Activated CD4-positive, alpha-beta memory T cell treated with anti-CD3 and anti-CD28 coated beads, Interleukin-2, amount 10 ng/mL, durations not matched to agents 7 days and 5 days (primary cell): ENCODE results near the gene C2orf81. TPM values are rescaled to one million over a fixed set of nuclear protein-coding genes. Genes with fewer than 3 reads are reported as not detected.
"Not testable (repeated sequence)": the region's sequence is repeated elsewhere in the genome, so short reads cannot be mapped to it uniquely, and the experiment has no call there.

Experiments
- CTCF ChIA-PET: fragments of 350-600 bp; sonication (Branson Sonifier 250); formaldehyde crosslinking; loops from one replicate; lab custom pipeline; 2021; ENCODE audit warnings: antibody characterized with exemption, inconsistent platforms; lab: Charles Lee
- POLR2A ChIA-PET: fragments of 350-600 bp; sonication (Branson Sonifier 250); formaldehyde crosslinking; loops from one replicate; lab custom pipeline; 2021; ENCODE audit warnings: antibody characterized with exemption; lab: Charles Lee
- DNase-seq: peaks from one replicate; pipeline ENCODE4 v3.0.0-alpha.2; 2020
- H3K27ac Mint-ChIP-seq: one replicate; pipeline ENCODE4 v1.8.0; 2021; ENCODE audit warnings: mild to moderate bottlenecking, mixed read lengths
- H3K27me3 Mint-ChIP-seq: one replicate; pipeline ENCODE4 v1.8.0; 2021; ENCODE audit warnings: mixed read lengths
- H3K36me3 Mint-ChIP-seq: one replicate; pipeline ENCODE4 v1.8.0; 2021; ENCODE audit warnings: low read depth, mixed read lengths
- H3K4me1 Mint-ChIP-seq: one replicate; pipeline ENCODE4 v1.8.0; 2021; ENCODE audit warnings: mixed read lengths
- H3K4me3 Mint-ChIP-seq: one replicate; pipeline ENCODE4 v1.8.0; 2021; ENCODE audit warnings: mild to moderate bottlenecking, mixed read lengths
- H3K9me3 Mint-ChIP-seq: one replicate; pipeline ENCODE4 v1.8.0; 2021; ENCODE audit warnings: mixed read lengths
- total RNA-seq, 2 experiments: library from RNA; stranded (reverse); gene quantifications; one replicate each; pipeline ENCODE4 v1.2.3, GENCODE V29; 2021

C2orf81 gene
- 1 to 10 TPM; 1.2 to 1.6 TPM for total RNA-seq

DNA sequence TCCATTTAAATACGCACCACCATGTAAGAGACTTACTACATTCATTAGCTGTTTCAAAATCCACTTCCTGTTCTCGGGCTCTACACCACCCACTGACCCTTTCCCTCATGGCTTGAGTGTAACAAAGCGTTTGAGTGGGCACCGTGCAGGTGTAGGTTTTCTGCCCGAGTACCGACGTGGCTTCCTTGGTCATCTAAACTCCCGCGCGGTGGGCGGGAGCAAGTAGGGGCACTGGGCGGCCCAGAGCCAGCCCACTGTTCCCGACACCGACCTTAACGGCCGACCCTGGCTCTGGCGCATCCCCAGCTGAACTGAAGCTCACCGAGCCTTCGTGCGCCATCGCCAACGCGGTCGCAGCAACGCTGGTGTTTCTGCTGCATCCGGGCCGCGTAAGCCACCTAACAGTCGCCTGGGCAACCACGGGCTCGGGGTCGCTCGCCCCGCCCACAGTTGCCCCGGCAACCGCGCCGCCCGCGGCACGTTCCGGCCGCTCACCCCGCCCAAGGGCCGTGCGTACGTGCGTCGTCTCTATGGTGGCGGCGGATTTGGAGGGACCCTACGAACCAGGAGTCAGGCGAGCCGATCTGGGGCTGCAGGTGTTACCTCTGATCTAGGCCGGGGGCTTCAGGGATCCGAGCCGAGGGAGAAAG lies at the start of gene C2orf81, which contains the start of gene WDR54:
Gene C2orf81, minus strand, starts transcription at position 399 of the 650 bp plus-strand sequence. Its CDS starts 59 bp downstream, at position 340.
Gene WDR54, plus strand, starts transcription at position 510 of the 650 bp plus-strand sequence. CDS start 424 bp downstream, outside the sequence.
- peak within 1 kb of the TSS; percentile 95 for H3K27ac Mint-ChIP-seq
- peaks cover 29% of the 10 kb centered on the region for H3K4me1 Mint-ChIP-seq
- H3K9me3 Mint-ChIP-seq = no peaks in the 10 kb centered on the region
- H3K27me3 Mint-ChIP-seq = peaks cover 10% of the 10 kb centered on the region
- peaks cover 32% of the 10 kb centered on the region for H3K36me3 Mint-ChIP-seq
- POLR2A ChIA-PET = interaction anchor here (0.6 to 2.8 kb wide), 13 partner anchors 19 to 431 kb away, joined by 3 to 31 read pairs (median 4); partner anchors contain the start of genes AUP1, HTRA2, INO80B and MRPL53
- peak within 1 kb of the TSS; percentile 94 for H3K4me3 Mint-ChIP-seq
- CTCF ChIA-PET = interaction anchor here (0.9 to 3.1 kb wide), 7 partner anchors 30 to 164 kb away, joined by 3 to 23 read pairs (median 6); partner anchors contain the start of genes CCDC142, INO80B and TTC31
- peak; percentile 96 for DNase-seq

DNA sequence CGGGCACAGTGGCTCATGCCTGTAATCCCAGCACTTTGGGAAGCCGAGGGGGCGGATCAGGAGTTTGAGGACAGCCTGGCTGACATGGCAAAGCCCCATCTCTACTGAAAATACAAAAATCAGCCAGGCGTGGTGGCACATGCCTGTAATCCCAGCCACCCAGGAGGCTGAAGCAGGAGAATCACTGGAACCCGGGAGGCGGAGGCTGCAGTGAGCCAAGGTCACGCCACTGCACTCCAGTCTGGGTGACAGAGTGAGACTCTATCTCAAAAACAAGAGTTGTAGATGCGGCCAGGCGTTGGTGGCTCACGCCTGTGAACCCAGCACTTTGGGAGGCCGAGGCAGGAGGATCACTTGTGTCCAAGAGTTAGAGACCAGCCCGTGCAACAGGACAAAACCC lies 49.3 kb upstream of the C2orf81 start:
- H3K9me3 Mint-ChIP-seq, H3K27me3 Mint-ChIP-seq, DNase-seq: not testable (repeated sequence)
- H3K36me3 Mint-ChIP-seq = peaks cover 39% of the 10 kb centered on the region
- ChIA-PET CTCF (interaction anchor here (0.6 to 2.9 kb wide), 6 partner anchors 12 to 115 kb away, joined by 3 to 34 read pairs (median 4); partner anchors contain the start of genes CCDC142, INO80B, TTC31 and WBP1), POLR2A (interaction anchor here (2.0 to 4.0 kb wide), 4 partner anchors 11 to 28 kb away, joined by 5 to 81 read pairs (median 24); partner anchors contain the start of genes CCDC142, LBX2, TTC31 and WBP1)
- H3K27ac Mint-ChIP-seq = peak overlapping the region; percentile 83
- H3K4me3 Mint-ChIP-seq = peak overlapping the region; percentile 60
- peaks cover 43% of the 10 kb centered on the region for H3K4me1 Mint-ChIP-seq

DNA sequence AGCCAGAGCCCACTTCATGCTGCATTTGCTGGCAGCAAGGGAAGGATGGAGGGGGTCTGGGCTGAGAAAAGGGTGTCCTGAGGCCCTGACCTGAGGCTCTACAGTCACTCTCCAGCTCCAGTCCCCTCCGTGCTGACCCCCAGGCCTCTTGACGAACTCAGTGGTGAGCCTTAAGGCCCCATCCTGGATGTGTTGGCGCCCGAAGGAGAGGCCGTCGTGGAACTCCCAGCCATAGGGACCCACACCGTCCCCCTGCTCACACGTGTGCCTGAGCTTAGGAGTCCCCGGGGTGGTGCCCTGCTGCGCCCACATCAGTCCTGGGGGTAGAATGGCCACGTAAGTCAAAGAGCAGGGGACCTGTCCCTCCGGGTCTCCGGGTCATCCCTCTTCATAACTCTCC lies 43.0 kb upstream of the C2orf81 start:
- no peaks in the 10 kb centered on the region for H3K9me3 Mint-ChIP-seq
- POLR2A ChIA-PET = interaction anchor here (0.7 to 6.7 kb wide), 7 partner anchors 8 to 130 kb away, joined by 3 to 65 read pairs (median 4); partner anchors contain the start of genes AUP1, CCDC142, HTRA2 and INO80B
- H3K4me3 Mint-ChIP-seq = peak overlapping the region; percentile 99
- peak overlapping the region; percentile 67 for H3K27ac Mint-ChIP-seq
- H3K4me1 Mint-ChIP-seq = peaks cover 42% of the 10 kb centered on the region
- CTCF ChIA-PET = interaction anchor here (0.6 to 1.4 kb wide), 3 partner anchors 10 to 67 kb away, joined by 3 to 6 read pairs (median 4); partner anchors contain the start of gene INO80B
- H3K36me3 Mint-ChIP-seq = peaks cover 21% of the 10 kb centered on the region
- no peaks in the 10 kb centered on the region for H3K27me3 Mint-ChIP-seq
- DNase-seq = no peak

DNA sequence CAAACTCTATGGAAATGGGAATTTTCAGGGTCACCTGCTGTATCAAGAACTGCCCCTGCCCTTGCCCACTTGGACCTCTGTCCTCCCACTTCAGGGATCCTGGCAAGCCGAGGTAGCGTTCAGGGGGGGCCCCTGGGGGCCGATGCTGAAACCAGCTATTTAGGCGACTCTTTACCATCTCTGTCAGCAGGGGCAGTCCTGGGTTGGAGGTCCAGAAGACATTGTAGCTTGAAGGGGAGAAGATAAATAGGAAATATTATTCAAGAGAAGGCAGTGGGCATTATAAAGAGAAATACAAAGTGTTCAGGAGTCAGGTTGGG lies 41.3 kb upstream of the C2orf81 start:
- peak overlapping the region; percentile 36 for H3K4me3 Mint-ChIP-seq

GRCh38 chr2:74462054-74462785 lies 40.8 kb upstream of the C2orf81 start:
- H3K27ac Mint-ChIP-seq = no peak overlapping the region
- ChIA-PET POLR2A (interaction anchor here (0.9 to 8.1 kb wide), 3 partner anchors 10 to 67 kb away, joined by 3 to 103 read pairs (median 8); partner anchors contain the start of genes AUP1, CCDC142, HTRA2 and MRPL53), CTCF (interaction anchor here (0.6 to 1.5 kb wide), 3 partner anchors 11 to 127 kb away, joined by 3 to 7 read pairs (median 3); partner anchors contain the start of gene MRPL53)
- peaks cover 46% of the 10 kb centered on the region for H3K4me1 Mint-ChIP-seq
- no peak for DNase-seq
- peaks cover 22% of the 10 kb centered on the region for H3K36me3 Mint-ChIP-seq
- H3K27me3 Mint-ChIP-seq = no peaks in the 10 kb centered on the region
- H3K9me3 Mint-ChIP-seq = no peaks in the 10 kb centered on the region
- no peak overlapping the region for H3K4me3 Mint-ChIP-seq

More for the DNA sequence above, 41.3 kb upstream of the C2orf81 start:
- Mint-ChIP-seq H3K27me3 (no peaks in the 10 kb centered on the region), H3K9me3 (no peaks in the 10 kb centered on the region), H3K4me1 (peaks cover 47% of the 10 kb centered on the region), H3K27ac (no peak overlapping the region), H3K36me3 (peaks cover 21% of the 10 kb centered on the region)
- DNase-seq = no peak
- POLR2A ChIA-PET = interaction anchor here (1.7 kb wide), 1 partner anchor 10 kb away, joined by 8 read pairs; the partner anchor contains the start of gene MRPL53
- CTCF ChIA-PET = no interaction called here

DNA sequence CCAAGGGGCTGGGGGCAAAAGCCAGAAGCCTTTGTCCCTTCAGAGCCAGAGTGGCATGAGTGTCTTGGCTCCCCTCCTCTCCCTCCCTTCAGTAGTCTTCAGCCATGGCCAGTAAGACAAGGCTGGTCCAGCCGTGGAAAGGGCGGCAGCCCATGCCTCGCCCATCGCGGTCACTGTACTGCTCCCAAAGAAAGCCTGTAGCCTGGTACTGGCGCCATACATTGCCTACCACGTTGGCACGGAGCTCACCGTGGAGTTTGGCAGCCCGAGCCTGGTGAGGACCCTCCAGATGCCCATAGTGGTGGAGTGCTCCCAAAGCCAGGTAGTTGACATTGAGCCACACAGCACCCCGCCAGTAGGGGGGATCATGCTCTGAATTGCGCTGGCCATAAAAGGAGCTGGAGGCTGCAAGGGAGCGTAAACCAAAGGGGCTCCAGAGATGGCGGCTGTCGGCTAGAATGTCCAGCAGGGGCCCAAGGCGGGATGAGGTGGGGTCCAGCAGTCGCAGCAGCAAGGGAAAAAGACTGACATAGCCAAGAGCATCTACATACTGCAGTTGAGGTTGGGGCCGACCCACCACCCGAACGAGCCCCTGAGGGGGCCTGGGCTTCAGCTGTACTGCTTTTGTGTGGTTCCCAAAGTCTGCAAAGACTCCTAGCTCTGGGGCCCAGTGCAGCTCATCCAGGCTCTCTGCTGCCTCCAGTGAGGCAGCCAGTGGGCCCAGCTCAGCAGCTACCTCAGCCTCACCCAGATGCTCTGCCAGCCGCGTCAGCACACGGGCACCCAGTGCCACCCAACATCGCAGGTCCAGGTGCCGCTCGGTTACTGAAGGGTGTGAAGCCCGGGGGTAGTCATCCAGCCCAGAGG lies 40.0 kb upstream of the C2orf81 start:
- DNase-seq = no peak
- Mint-ChIP-seq H3K27me3 (no peaks in the 10 kb centered on the region), H3K36me3 (peaks cover 27% of the 10 kb centered on the region), H3K9me3 (no peaks in the 10 kb centered on the region), H3K4me3 (no peak overlapping the region), H3K4me1 (peaks cover 52% of the 10 kb centered on the region), H3K27ac (no peak overlapping the region)
- CTCF ChIA-PET = interaction anchor here (0.6 to 1.5 kb wide), 3 partner anchors 11 to 128 kb away, joined by 3 to 7 read pairs (median 3); partner anchors contain the start of gene MRPL53
- POLR2A ChIA-PET = interaction anchor here (0.9 to 8.1 kb wide), 3 partner anchors 11 to 68 kb away, joined by 3 to 103 read pairs (median 8); partner anchors contain the start of genes AUP1, CCDC142, HTRA2 and MRPL53

- CTCF ChIA-PET = interaction anchor here (0.6 kb wide), 1 partner anchor 9 kb away, joined by 3 read pairs; no protein-coding TSS in a partner anchor
- not testable (repeated sequence) for H3K9me3 Mint-ChIP-seq, H3K27me3 Mint-ChIP-seq, DNase-seq
- H3K36me3 Mint-ChIP-seq = peaks cover 30% of the 10 kb centered on the region
- peaks cover 55% of the 10 kb centered on the region for H3K4me1 Mint-ChIP-seq
- H3K4me3 Mint-ChIP-seq = peak overlapping the region; percentile 88
- H3K27ac Mint-ChIP-seq = peak overlapping the region; percentile 40
- POLR2A ChIA-PET = interaction anchor here (1.0 to 8.1 kb wide), 5 partner anchors 12 to 282 kb away, joined by 3 to 103 read pairs (median 8); partner anchors contain the start of genes AUP1, CCDC142, HTRA2 and MOB1A
Observed at GRCh38 chr2:74460187-74460586, 38.8 kb upstream of the C2orf81 start.

GRCh38 chr2:74459503-74460118 lies 38.2 kb upstream of the C2orf81 start:
- not testable (repeated sequence) for H3K9me3 Mint-ChIP-seq, H3K27me3 Mint-ChIP-seq, DNase-seq
- Mint-ChIP-seq H3K4me3 (peak overlapping the region; percentile 88), H3K4me1 (peaks cover 61% of the 10 kb centered on the region), H3K36me3 (peaks cover 34% of the 10 kb centered on the region), H3K27ac (peak overlapping the region; percentile 58)
- ChIA-PET POLR2A (interaction anchor here (0.8 to 8.1 kb wide), 20 partner anchors 8 to 390 kb away, joined by 3 to 103 read pairs (median 6); partner anchors contain the start of genes AUP1, C2orf81, CCDC142 and DQX1), CTCF (interaction anchor here (0.6 to 5.6 kb wide), 4 partner anchors 10 to 128 kb away, joined by 3 to 53 read pairs (median 30); partner anchors contain the start of genes AUP1, CCDC142, HTRA2 and TTC31)

- Mint-ChIP-seq H3K27ac (peak overlapping the region; percentile 95), H3K36me3 (peaks cover 34% of the 10 kb centered on the region), H3K4me3 (peak overlapping the region; percentile 88), H3K27me3 (no peaks in the 10 kb centered on the region), H3K9me3 (no peaks in the 10 kb centered on the region), H3K4me1 (peaks cover 62% of the 10 kb centered on the region)
- DNase-seq = peak; percentile 35
- ChIA-PET POLR2A (interaction anchor here (0.8 to 8.1 kb wide), 24 partner anchors 8 to 390 kb away, joined by 3 to 103 read pairs (median 6); partner anchors contain the start of genes AUP1, C2orf81, CCDC142 and DQX1), CTCF (interaction anchor here (0.7 to 5.6 kb wide), 8 partner anchors 9 to 128 kb away, joined by 3 to 53 read pairs (median 10); partner anchors contain the start of genes AUP1, CCDC142, HTRA2 and MRPL53)
Observed at GRCh38 chr2:74458938-74459363, 37.5 kb upstream of the C2orf81 start.

DNA sequence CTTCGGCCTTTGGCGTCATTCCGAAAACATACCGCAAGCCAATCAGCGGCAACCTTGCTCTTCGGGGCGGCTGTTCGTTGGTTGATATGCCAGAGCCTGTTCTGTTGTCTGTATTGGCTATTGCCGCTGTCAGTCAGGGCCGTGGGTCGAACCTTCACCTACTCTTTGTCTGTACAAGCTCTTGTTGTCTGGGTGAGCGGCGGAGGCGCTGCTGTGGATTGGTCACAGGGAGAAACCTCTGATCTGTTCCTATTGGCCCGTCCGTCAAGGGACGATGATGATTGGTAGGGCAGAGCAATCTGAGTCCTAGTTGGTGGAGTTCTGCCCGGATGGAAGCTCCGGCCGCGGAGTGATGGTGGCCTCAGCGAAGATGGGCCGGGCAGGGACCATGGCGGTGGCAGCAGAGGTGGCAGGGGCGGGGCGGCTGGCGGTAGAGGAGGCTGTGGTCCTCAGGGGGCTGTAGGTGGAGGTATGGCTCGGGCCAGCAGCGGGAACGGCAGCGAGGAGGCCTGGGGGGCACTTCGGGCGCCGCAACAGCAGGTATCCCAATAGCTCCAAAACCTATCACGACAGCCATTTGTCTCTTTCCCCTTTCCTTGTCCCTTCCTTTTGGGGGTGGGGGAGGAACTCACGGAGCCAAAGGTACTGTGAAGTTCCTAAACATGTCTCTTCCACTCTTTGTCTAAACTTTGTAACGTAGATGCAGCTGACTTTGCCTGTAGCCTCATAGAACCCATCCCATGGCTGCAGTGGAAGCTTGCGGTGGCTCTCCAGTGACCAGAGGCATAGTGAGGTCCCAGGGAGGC lies 36.9 kb upstream of the C2orf81 start, which contains the start of gene WBP1:
Gene WBP1, plus strand, starts transcription at position 307 of the 806 bp plus-strand sequence. Its CDS starts 165 bp downstream, at position 472.
- Mint-ChIP-seq H3K4me3 (peak within 1 kb of the TSS; percentile 88), H3K27me3 (no peaks in the 10 kb centered on the region), H3K9me3 (no peaks in the 10 kb centered on the region), H3K36me3 (peaks cover 34% of the 10 kb centered on the region), H3K27ac (peak within 1 kb of the TSS; percentile 95), H3K4me1 (peaks cover 60% of the 10 kb centered on the region)
- ChIA-PET POLR2A (interaction anchor here (0.8 to 8.1 kb wide), 27 partner anchors 9 to 391 kb away, joined by 3 to 103 read pairs (median 6); partner anchors contain the start of genes AUP1, C2orf81, CCDC142 and DQX1), CTCF (interaction anchor here (0.7 to 5.6 kb wide), 10 partner anchors 9 to 379 kb away, joined by 3 to 53 read pairs (median 6); partner anchors contain the start of genes AUP1, CCDC142, HTRA2 and MRPL53)
- peak; percentile 100 for DNase-seq
